GM12872 (cell line): Measurements from ENCODE around the gene CARMIL1.

ENCODE experiments used
- CTCF ChIP-seq: IDR thresholded peaks from 3 replicates; pipeline ENCODE4 v1.5.1; 2011; ENCODE audit warnings: low read depth, mild to moderate bottlenecking, low read length, moderate library complexity; ENCODE audit not compliant: insufficient read depth

CARMIL1 gene

DNA sequence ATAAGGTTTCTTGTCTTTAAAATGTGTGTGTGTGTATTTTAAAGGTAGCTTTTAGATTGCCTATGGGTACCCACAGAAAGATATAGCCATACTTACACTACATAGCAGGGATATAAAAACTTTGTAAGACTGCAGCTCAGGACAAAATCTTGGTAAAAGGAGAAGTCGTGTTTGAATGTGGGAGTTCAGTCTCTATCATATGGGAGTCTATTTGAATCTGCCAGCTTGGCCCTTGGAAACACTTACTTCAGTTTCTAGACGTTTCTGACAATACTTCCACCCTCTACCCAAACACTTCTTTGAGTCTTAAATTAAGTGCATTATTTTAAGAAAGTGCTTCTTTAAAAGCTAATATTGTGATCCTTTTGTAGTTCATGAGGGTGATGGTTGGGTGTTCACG lies 155.7 kb downstream of the CARMIL1 start:
- no peak for TF ChIP-seq CTCF

DNA sequence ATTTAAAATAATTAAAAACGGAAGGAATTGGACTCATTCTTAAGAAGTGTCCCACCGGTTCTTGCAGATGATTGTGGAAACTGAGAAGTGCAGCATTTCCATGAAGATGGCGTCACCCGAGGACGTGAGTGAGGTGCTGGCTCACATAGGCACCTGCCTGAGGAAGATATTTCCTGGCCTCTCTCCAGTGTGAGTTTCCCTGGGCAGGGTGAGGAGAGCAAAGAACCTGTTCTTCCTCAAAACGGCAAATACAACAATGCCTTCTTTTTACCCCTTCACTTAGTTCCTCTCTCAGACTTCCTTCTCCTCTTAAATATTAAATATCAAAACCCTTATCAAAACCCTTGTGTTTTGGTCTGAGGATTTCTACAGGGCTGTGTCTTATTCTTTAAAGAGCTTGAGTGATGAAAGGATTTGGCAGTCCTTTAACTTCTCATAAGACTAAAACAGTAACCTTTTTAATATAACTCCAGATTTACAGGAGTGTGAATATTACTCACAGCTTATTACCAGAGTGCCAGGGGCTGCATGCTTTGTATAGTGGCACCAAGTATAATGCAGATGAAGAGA lies 156.3 kb downstream of the CARMIL1 start:
- TF ChIP-seq CTCF: no peak

DNA sequence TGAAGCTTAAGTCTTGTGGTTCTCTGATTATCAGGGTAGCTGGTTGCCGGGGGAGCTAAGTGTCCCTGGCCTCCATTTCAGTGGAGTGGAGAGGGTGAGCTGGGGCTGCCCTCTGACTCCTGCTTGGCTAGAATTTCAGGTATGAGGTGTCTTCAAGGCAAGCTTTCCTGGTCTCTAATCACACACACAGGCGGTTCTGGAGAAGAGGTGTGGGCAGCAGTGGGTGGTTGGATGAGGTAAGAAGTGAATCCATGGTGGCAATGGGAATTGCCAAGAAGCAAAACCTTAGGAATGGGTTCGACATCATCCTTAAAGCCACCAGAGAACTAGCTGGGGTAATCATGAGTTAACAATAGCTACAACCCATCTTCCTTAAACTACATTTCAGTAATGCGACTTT lies 157.6 kb downstream of the CARMIL1 start:
- no peak for TF ChIP-seq CTCF

- TF ChIP-seq CTCF: no peak
Observed at GRCh38 chr6:25439368-25439767, 160.2 kb downstream of the CARMIL1 start.

GRCh38 chr6:25441663-25442270 lies 162.6 kb downstream of the CARMIL1 start:
- TF ChIP-seq CTCF: no peak

DNA sequence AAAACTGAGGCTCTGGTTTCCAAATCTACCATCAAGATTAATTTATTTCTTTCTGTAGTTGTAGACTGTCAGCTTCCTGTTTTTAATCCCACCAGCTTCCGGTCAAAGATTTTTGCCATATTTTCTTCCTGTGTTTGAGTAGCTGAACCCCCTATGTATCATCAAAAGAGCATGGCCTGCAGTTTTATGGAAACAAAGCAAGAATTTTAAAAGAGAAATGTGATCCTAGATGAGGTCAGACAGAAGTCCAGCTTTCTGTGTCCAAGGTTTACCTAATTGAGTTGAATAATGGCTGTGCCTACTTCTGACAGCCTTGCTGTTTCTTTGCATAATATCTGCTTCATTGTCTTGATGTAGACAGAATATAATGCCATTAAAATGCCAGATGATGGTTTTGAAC lies 163.7 kb downstream of the CARMIL1 start:
- TF ChIP-seq CTCF: no peak

DNA sequence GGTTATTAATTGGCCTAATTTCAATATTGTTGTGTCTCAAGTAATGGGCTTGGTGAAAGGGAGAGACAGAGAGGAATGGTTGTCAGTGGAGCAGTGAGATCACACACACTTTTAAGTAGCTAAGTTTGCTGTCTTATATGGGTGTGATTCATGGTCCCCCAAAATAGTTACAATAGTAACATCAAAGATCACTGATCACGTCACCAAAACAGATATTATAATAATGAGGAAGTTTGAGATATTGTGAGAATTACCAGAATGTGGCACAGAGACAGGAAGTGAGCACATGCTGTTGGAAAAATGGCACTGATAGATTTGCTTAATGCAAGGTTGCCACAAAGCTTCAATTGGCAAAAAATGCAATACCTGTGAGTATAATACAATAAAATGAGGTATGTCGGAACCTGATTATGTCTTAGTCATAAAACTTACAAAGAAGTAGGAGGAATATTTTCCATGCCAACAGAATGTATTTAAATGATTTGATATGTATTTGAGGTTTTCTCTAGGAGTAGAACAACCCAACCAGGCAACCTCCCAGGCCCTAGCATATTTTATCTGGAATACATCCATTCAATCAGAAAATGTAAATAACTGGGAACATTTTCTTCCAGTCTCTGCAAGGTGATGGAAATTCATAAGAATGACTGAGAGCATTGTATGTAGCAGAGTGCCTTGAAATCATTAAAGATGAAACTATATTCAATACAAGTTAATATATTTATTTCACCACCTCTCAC lies 167.8 kb downstream of the CARMIL1 start:
- TF ChIP-seq CTCF: no peak
